ENCODE data around the gene RAD51B. TPM values are rescaled to one million over a fixed set of nuclear protein-coding genes. Genes with fewer than 3 reads are reported as not detected.

RAD51B gene
- total RNA-seq, 2 experiments from 2014 or later = 43.6 to 50.7 TPM

- Mint-ChIP-seq H3K27me3 (no peaks in the 10 kb centered on the region), H3K4me3 (no peak overlapping the region), H3K27ac (no peak overlapping the region), H3K9me3 (peaks cover 4% of the 10 kb centered on the region), H3K36me3 (no peaks in the 10 kb centered on the region), H3K4me1 (peaks cover 1% of the 10 kb centered on the region)
- no peak for DNase-seq
- POLR2A ChIA-PET = no interaction called here
- ATAC-seq (ENCODE audit: low read depth) = no peak
These were observed 765.2 kb downstream of the RAD51B start for GRCh38 chr14:68584786-68585185.

- POLR2A ChIA-PET = no interaction called here
- no peak for DNase-seq
- Mint-ChIP-seq H3K27me3 (no peaks in the 10 kb centered on the region), H3K27ac (no peak overlapping the region), H3K4me1 (peaks cover 1% of the 10 kb centered on the region), H3K4me3 (no peak overlapping the region), H3K9me3 (peaks cover 4% of the 10 kb centered on the region), H3K36me3 (no peaks in the 10 kb centered on the region)
- no peak for ATAC-seq (ENCODE audit: low read depth)
These were observed 766.1 kb downstream of the RAD51B start for GRCh38 chr14:68585690-68586089.

- H3K27me3 Mint-ChIP-seq = no peaks in the 10 kb centered on the region
- no peak overlapping the region for H3K27ac Mint-ChIP-seq
- no peak for DNase-seq
- POLR2A ChIA-PET = interaction anchor here (0.7 kb wide), 1 partner anchor 12 kb away, joined by 3 read pairs; no protein-coding TSS in a partner anchor
- no peak for ATAC-seq (ENCODE audit: low read depth)
- H3K4me1 Mint-ChIP-seq = peaks cover 1% of the 10 kb centered on the region
- no peaks in the 10 kb centered on the region for H3K36me3 Mint-ChIP-seq
- H3K4me3 Mint-ChIP-seq = no peak overlapping the region
- peaks cover 2% of the 10 kb centered on the region for H3K9me3 Mint-ChIP-seq
These were observed 767.5 kb downstream of the RAD51B start for GRCh38 chr14:68586896-68587751.

GRCh38 chr14:68587931-68588330 lies 768.4 kb downstream of the RAD51B start:
- no peak overlapping the region for H3K27ac Mint-ChIP-seq
- no peaks in the 10 kb centered on the region for H3K27me3 Mint-ChIP-seq
- no peaks in the 10 kb centered on the region for H3K36me3 Mint-ChIP-seq
- H3K4me3 Mint-ChIP-seq = no peak overlapping the region
- ATAC-seq (ENCODE audit: low read depth) = no peak
- POLR2A ChIA-PET = no interaction called here
- no peak for DNase-seq
- no peaks in the 10 kb centered on the region for H3K9me3 Mint-ChIP-seq
- peaks cover 1% of the 10 kb centered on the region for H3K4me1 Mint-ChIP-seq

- H3K27me3 Mint-ChIP-seq = no peaks in the 10 kb centered on the region
- ATAC-seq (ENCODE audit: low read depth) = no peak
- H3K9me3 Mint-ChIP-seq = no peaks in the 10 kb centered on the region
- no peaks in the 10 kb centered on the region for H3K36me3 Mint-ChIP-seq
- POLR2A ChIA-PET = no interaction called here
- DNase-seq = no peak
- H3K27ac Mint-ChIP-seq = no peak overlapping the region
- no peak overlapping the region for H3K4me3 Mint-ChIP-seq
- peaks cover 9% of the 10 kb centered on the region for H3K4me1 Mint-ChIP-seq
These were observed 770.0 kb downstream of the RAD51B start for GRCh38 chr14:68589447-68590200.

GRCh38 chr14:68590201-68590522 lies 770.6 kb downstream of the RAD51B start:
- Mint-ChIP-seq H3K4me1 (peaks cover 11% of the 10 kb centered on the region), H3K36me3 (no peaks in the 10 kb centered on the region), H3K4me3 (no peak overlapping the region), H3K9me3 (no peaks in the 10 kb centered on the region), H3K27ac (no peak overlapping the region), H3K27me3 (no peaks in the 10 kb centered on the region)
- POLR2A ChIA-PET = no interaction called here
- DNase-seq = no peak
- no peak for ATAC-seq (ENCODE audit: low read depth)

GRCh38 chr14:68591786-68592185 lies 772.2 kb downstream of the RAD51B start:
- ATAC-seq (ENCODE audit: low read depth) (no peak), DNase-seq (no peak)
- Mint-ChIP-seq H3K4me1 (peaks cover 11% of the 10 kb centered on the region), H3K27me3 (no peaks in the 10 kb centered on the region), H3K4me3 (no peak overlapping the region), H3K36me3 (no peaks in the 10 kb centered on the region), H3K27ac (no peak overlapping the region), H3K9me3 (no peaks in the 10 kb centered on the region)
- POLR2A ChIA-PET = no interaction called here

GRCh38 chr14:68592948-68593556 lies 773.5 kb downstream of the RAD51B start:
- H3K4me3 Mint-ChIP-seq = no peak overlapping the region
- no peak for DNase-seq
- H3K36me3 Mint-ChIP-seq = no peaks in the 10 kb centered on the region
- H3K9me3 Mint-ChIP-seq = peaks cover 2% of the 10 kb centered on the region
- no peak for ATAC-seq (ENCODE audit: low read depth)
- H3K4me1 Mint-ChIP-seq = peaks cover 11% of the 10 kb centered on the region
- H3K27ac Mint-ChIP-seq = peak overlapping the region; percentile 15
- POLR2A ChIA-PET = no interaction called here
- H3K27me3 Mint-ChIP-seq = no peaks in the 10 kb centered on the region

GRCh38 chr14:68593806-68594536 lies 774.4 kb downstream of the RAD51B start:
- Mint-ChIP-seq H3K36me3 (no peaks in the 10 kb centered on the region), H3K4me3 (peak overlapping the region; percentile 64), H3K27ac (peak overlapping the region; percentile 86), H3K4me1 (peaks cover 11% of the 10 kb centered on the region), H3K9me3 (peaks cover 2% of the 10 kb centered on the region), H3K27me3 (no peaks in the 10 kb centered on the region)
- ATAC-seq (ENCODE audit: low read depth) = peak; percentile 48
- DNase-seq = no peak
- POLR2A ChIA-PET = no interaction called here

GRCh38 chr14:68594737-68595380 lies 775.3 kb downstream of the RAD51B start:
- ATAC-seq (ENCODE audit: low read depth) = no peak
- POLR2A ChIA-PET = no interaction called here
- Mint-ChIP-seq H3K9me3 (peaks cover 2% of the 10 kb centered on the region), H3K4me1 (peaks cover 10% of the 10 kb centered on the region), H3K36me3 (no peaks in the 10 kb centered on the region), H3K27me3 (no peaks in the 10 kb centered on the region), H3K27ac (peak overlapping the region; percentile 20), H3K4me3 (no peak overlapping the region)
- DNase-seq = no peak

GRCh38 chr14:68596211-68596610 lies 776.6 kb downstream of the RAD51B start:
- Mint-ChIP-seq H3K27me3 (no peaks in the 10 kb centered on the region), H3K4me3 (no peak overlapping the region), H3K27ac (no peak overlapping the region), H3K36me3 (no peaks in the 10 kb centered on the region), H3K4me1 (peaks cover 10% of the 10 kb centered on the region), H3K9me3 (peaks cover 2% of the 10 kb centered on the region)
- POLR2A ChIA-PET = no interaction called here
- no peak for DNase-seq
- ATAC-seq (ENCODE audit: low read depth) = no peak

GRCh38 chr14:68596701-68597100 lies 777.1 kb downstream of the RAD51B start:
- Mint-ChIP-seq H3K27me3 (no peaks in the 10 kb centered on the region), H3K4me1 (peaks cover 10% of the 10 kb centered on the region), H3K36me3 (no peaks in the 10 kb centered on the region), H3K4me3 (no peak overlapping the region), H3K9me3 (peaks cover 4% of the 10 kb centered on the region), H3K27ac (no peak overlapping the region)
- POLR2A ChIA-PET = no interaction called here
- no peak for ATAC-seq (ENCODE audit: low read depth)
- DNase-seq = no peak

GRCh38 chr14:68598089-68598488 lies 778.5 kb downstream of the RAD51B start:
- no peak overlapping the region for H3K27ac Mint-ChIP-seq
- H3K4me1 Mint-ChIP-seq = peaks cover 10% of the 10 kb centered on the region
- no peaks in the 10 kb centered on the region for H3K27me3 Mint-ChIP-seq
- POLR2A ChIA-PET = interaction anchor here (0.8 kb wide), 1 partner anchor 191 kb away, joined by 4 read pairs; no protein-coding TSS in a partner anchor
- H3K36me3 Mint-ChIP-seq = no peaks in the 10 kb centered on the region
- DNase-seq = no peak
- ATAC-seq (ENCODE audit: low read depth) = no peak
- H3K4me3 Mint-ChIP-seq = no peak overlapping the region
- H3K9me3 Mint-ChIP-seq = peaks cover 5% of the 10 kb centered on the region
